Hepatocyte (in vitro differentiated cells): ENCODE results near the gene STAC2. TPM values are rescaled to one million over a fixed set of nuclear protein-coding genes. Genes with fewer than 3 reads are reported as not detected.

Experiments
- DNase-seq: peaks from one replicate; pipeline ENCODE4 v3.0.0-alpha.2; 2016; ENCODE audit warnings: low spot score
- H2AFZ ChIP-seq: fragments of 200-600 bp; sonication (generic); 2 replicates; pipeline ENCODE4 v1.6.0; 2016; ENCODE audit warnings: antibody characterized with exemption, mild to moderate bottlenecking
- H3K27ac ChIP-seq: fragments of 200-600 bp; sonication (generic); 2 replicates; pipeline ENCODE4 v1.5.1; 2016; ENCODE audit warnings: mild to moderate bottlenecking
- H3K27me3 ChIP-seq: fragments of 200-600 bp; sonication (generic); 2 replicates; pipeline ENCODE4 v1.6.1; 2016
- H3K36me3 ChIP-seq: fragments of 200-600 bp; sonication (generic); replicated peaks from 2 replicates; pipeline ENCODE4 v1.5.1; 2016; ENCODE audit warnings: low read depth; ENCODE audit not compliant: insufficient read depth
- H3K4me1 ChIP-seq: fragments of 200-600 bp; sonication (generic); 2 replicates; pipeline ENCODE4 v1.5.1; 2016; ENCODE audit warnings: mild to moderate bottlenecking, moderate library complexity; ENCODE audit not compliant: insufficient read depth
- H3K4me2 ChIP-seq: fragments of 200-600 bp; sonication (generic); 2 replicates; pipeline ENCODE4 v1.6.0; 2016
- H3K4me3 ChIP-seq: fragments of 200-600 bp; sonication (generic); 2 replicates; pipeline ENCODE4 v1.5.1; 2016; ENCODE audit warnings: mild to moderate bottlenecking
- H3K79me2 ChIP-seq: fragments of 200-600 bp; sonication (generic); 2 replicates; pipeline ENCODE4 v1.6.0; 2017; ENCODE audit warnings: mild to moderate bottlenecking
- H3K9me2 ChIP-seq: fragments of 200-600 bp; sonication (generic); replicated peaks from 2 replicates; pipeline ENCODE4 v1.6.0; 2017; ENCODE audit warnings: mild to moderate bottlenecking; ENCODE audit not compliant: insufficient read depth
- H3K9me3 ChIP-seq: fragments of 200-600 bp; sonication (generic); 2 replicates; pipeline ENCODE4 v1.5.1; 2016; ENCODE audit warnings: low read depth, mild to moderate bottlenecking
- H4K20me1 ChIP-seq: fragments of 200-600 bp; sonication (generic); 2 replicates; pipeline ENCODE4 v1.6.0; 2016; ENCODE audit warnings: mild to moderate bottlenecking; ENCODE audit not compliant: insufficient read depth, poor library complexity, severe bottlenecking
- CTCF ChIP-seq: fragments of 200-600 bp; sonication (generic); IDR thresholded peaks from 2 replicates; pipeline ENCODE4 v1.5.1; 2016; ENCODE audit warnings: antibody characterized with exemption, mild to moderate bottlenecking; ENCODE audit not compliant: poor library complexity
- EZH2 ChIP-seq: fragments of 200-600 bp; sonication (generic); IDR thresholded peaks from 2 replicates; pipeline ENCODE4 v1.6.1; 2016; ENCODE audit warnings: antibody characterized with exemption, mild to moderate bottlenecking, borderline replicate concordance
- EZH2phosphoT487 ChIP-seq: fragments of 200-600 bp; sonication (generic); IDR thresholded peaks from one replicate; pipeline ENCODE4 v1.6.1; 2018; ENCODE audit warnings: antibody characterized with exemption, mild to moderate bottlenecking, low read depth, moderate library complexity; ENCODE audit not compliant: unreplicated experiment, severe bottlenecking
- WGBS: methylation state at CpG from one replicate; pipeline ENCODE4 v1.1.6; 2016; ENCODE audit warnings: low lambda C conversion rate; ENCODE audit errors: missing lambda C conversion rate; 5-methylcytosine and 5-hydroxymethylcytosine counted together
- polyA plus RNA-seq: library from polyadenylated mRNA; unstranded; fragments of >200 nt; fragmentation: Nextera tagmentation; extraction: Ambion mirVana; gene quantifications from 2 replicates; pipeline ENCODE4 v1.2.1, GENCODE V29; 2016
- total RNA-seq: library from RNA; depleted of rRNA; stranded (reverse); fragments of >200 nt; gene quantifications from 2 replicates; pipeline ENCODE4 v1.2.3, GENCODE V29; 2014

STAC2 gene
- total RNA-seq (not detected in 2 replicates), polyA plus RNA-seq (0.06 and 0.31 TPM in 2 replicates)

- Histone ChIP-seq H2AFZ (peak within 1 kb of the TSS; percentile 66), H3K4me1 (peaks cover 10% of the 10 kb centered on the region), H3K79me2 (no peaks in the 10 kb centered on the region), H3K9me3 (no peaks in the 10 kb centered on the region), H3K27ac (no peak within 1 kb of the TSS), H3K27me3 (peaks cover 53% of the 10 kb centered on the region), H3K4me3 (peak within 1 kb of the TSS; percentile 27), H3K4me2 (peak within 1 kb of the TSS; percentile 94), H3K9me2 (no peaks in the 10 kb centered on the region), H4K20me1 (no peaks in the 10 kb centered on the region), H3K36me3 (no peaks in the 10 kb centered on the region)
- no peak for TF ChIP-seq CTCF
- peak; percentile 77 for TF ChIP-seq EZH2
- no peak for DNase-seq
- WGBS, result 5% methylated on average over 24 of the region's 71 CpGs
These were observed at the start of gene STAC2 for GRCh38 chr17:39225308-39225958. Gene STAC2, minus strand, starts transcription at chr17:39225945. Its CDS starts 443 bp downstream, at chr17:39225502.

GRCh38 chr17:39271546-39271945 lies 45.8 kb upstream of the STAC2 start:
- DNase-seq, result no peak

GRCh38 chr17:39270923-39271322 lies 45.2 kb upstream of the STAC2 start:
- Histone ChIP-seq H3K36me3 (no peaks in the 10 kb centered on the region), H4K20me1 (no peaks in the 10 kb centered on the region), H3K4me1 (no peaks in the 10 kb centered on the region), H3K79me2 (no peaks in the 10 kb centered on the region), H3K27me3 (no peaks in the 10 kb centered on the region), H3K9me2 (no peaks in the 10 kb centered on the region), H2AFZ (no peak overlapping the region), H3K4me2 (no peak overlapping the region), H3K9me3 (no peaks in the 10 kb centered on the region), H3K27ac (no peak overlapping the region), H3K4me3 (no peak overlapping the region)
- TF ChIP-seq EZH2phosphoT487, result no peak
- TF ChIP-seq CTCF, result peak; percentile 59
- 46% methylated on average over 3 of the region's 3 CpGs for WGBS
- peak; percentile 33 for DNase-seq

More at GRCh38 chr17:39271546-39271945, 45.8 kb upstream of the STAC2 start:
- no peak for TF ChIP-seq CTCF
- TF ChIP-seq EZH2, result no peak
- TF ChIP-seq EZH2phosphoT487, result no peak
- Histone ChIP-seq H3K9me2 (no peaks in the 10 kb centered on the region), H2AFZ (no peak overlapping the region), H4K20me1 (no peaks in the 10 kb centered on the region), H3K27ac (no peak overlapping the region), H3K9me3 (no peaks in the 10 kb centered on the region), H3K4me1 (no peaks in the 10 kb centered on the region), H3K79me2 (no peaks in the 10 kb centered on the region), H3K36me3 (no peaks in the 10 kb centered on the region), H3K27me3 (no peaks in the 10 kb centered on the region), H3K4me3 (no peak overlapping the region), H3K4me2 (no peak overlapping the region)
- WGBS, result 97% methylated on average over 3 of the region's 3 CpGs
